ENCODE results near the gene RNF169. TPM values are rescaled to one million over a fixed set of nuclear protein-coding genes. Genes with fewer than 3 reads are reported as not detected.

RNF169 gene
- total and polyA plus RNA-seq, 2 of the 13 experiments (the other 11 are each of a cell fraction or from before 2014, with no cell fraction given): 5.3 to 14.2 TPM

DNA sequence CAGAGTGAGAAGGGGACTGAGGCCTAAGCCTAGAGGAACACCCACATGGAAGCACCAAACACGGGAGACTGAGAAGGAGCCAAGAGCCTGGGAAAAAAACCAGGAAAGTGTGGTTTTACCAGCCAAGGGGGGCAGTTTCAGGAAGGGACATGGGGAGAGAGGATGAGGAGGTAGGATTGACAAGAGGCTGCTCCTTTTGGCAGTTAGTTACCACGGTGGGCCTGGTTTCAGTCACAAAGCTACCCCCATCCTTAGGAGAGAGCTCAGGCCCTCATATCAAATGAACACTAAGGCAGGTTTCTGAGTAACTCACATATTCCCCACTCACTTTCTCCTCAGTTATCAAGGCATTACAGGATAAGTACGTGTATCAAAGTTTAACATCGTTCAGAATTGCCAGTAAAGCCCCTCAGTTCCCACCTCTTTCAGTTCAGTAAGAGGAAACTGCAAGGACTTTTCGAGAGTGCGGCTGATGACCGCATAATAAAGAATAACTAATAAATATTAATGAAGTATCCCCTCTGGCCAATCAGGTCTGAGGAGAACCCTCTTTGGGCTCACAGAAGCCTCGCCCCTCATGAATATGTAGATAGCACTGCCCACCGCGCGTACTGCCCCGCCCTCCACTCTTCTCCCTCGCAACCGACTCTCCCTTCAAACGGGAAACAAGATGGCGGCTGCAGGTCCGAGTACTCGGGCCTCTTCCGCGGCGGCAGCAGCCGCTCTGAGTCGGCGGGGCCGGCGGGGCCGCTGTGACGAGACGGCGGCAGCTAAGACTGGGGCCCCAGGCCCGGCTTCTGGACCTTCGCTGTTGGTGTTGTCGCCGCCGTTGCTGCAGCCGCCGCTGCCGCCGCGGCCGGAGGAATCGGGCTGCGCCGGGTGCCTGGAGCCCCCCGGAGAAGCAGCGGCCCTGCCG lies at the start of gene RNF169 (continued):
- TF ChIP-seq RBM39 (IDR thresholded peaks at IDR 0.05; ENCODE audit: low read depth, low read length, poor library complexity, severe bottlenecking) (peak; percentile 16), ZNF777 (CRISPR knock-in tag; IDR thresholded peaks at IDR 0.05) (peak; percentile 98; the same call in 1 of the 2 replicates), SNAI1 (CRISPR knock-in tag; IDR thresholded peaks at IDR 0.05; ENCODE audit: borderline replicate concordance) (no peak), RAD21 (CRISPR knock-in tag; IDR thresholded peaks at IDR 0.05) (0 out of 2 replicates have a peak, but pooled peaks have one; percentile 12), PPARG (CRISPR knock-in tag; conservative IDR thresholded peaks at IDR 0.05) (peak; percentile 37; the same call in 1 of the 2 replicates), ERF (CRISPR knock-in tag; IDR thresholded peaks at IDR 0.05) (0 out of 2 replicates have a peak, but pooled peaks have one; percentile 23), EED (CRISPR knock-in tag; IDR thresholded peaks at IDR 0.05) (no peak), AGO2 (optimal IDR thresholded peaks at IDR 0.05; ENCODE audit: low read depth, low read length) (peak; percentile 35), TARDBP (CRISPR knock-in tag; IDR thresholded peaks at IDR 0.05) (0 out of 2 replicates have a peak, but pooled peaks have one; percentile 39), GABPB1 (CRISPR knock-in tag; IDR thresholded peaks at IDR 0.05) (peak; percentile 65; the same call in 1 of the 2 replicates), HES4 (CRISPR knock-in tag; IDR thresholded peaks at IDR 0.05; ENCODE audit: borderline replicate concordance) (no peak), TMF1 (CRISPR knock-in tag; IDR thresholded peaks at IDR 0.05; ENCODE audit: low read depth) (0 out of 2 replicates have a peak, but pooled peaks have one; percentile 3), SKI (IDR thresholded peaks at IDR 0.05; ENCODE audit: partially characterized antibody) (peak; percentile 26), GABPA (IDR thresholded peaks at IDR 0.05; ENCODE audit: low read depth, low read length) (no peak), GABPA (CRISPR knock-in tag; IDR thresholded peaks at IDR 0.05; ENCODE audit: low read depth) (0 out of 2 replicates have a peak, but pooled peaks have one; percentile 15), MXI1 (IDR thresholded peaks at IDR 0.05; ENCODE audit: borderline replicate concordance, low read depth, low read length) (peak; percentile 15; the same call in 1 of the 3 replicates), ARID3A (IDR thresholded peaks at IDR 0.05; ENCODE audit: low read depth, low read length) (peak; percentile 64)
- TF ChIP-seq, protein P1, sequence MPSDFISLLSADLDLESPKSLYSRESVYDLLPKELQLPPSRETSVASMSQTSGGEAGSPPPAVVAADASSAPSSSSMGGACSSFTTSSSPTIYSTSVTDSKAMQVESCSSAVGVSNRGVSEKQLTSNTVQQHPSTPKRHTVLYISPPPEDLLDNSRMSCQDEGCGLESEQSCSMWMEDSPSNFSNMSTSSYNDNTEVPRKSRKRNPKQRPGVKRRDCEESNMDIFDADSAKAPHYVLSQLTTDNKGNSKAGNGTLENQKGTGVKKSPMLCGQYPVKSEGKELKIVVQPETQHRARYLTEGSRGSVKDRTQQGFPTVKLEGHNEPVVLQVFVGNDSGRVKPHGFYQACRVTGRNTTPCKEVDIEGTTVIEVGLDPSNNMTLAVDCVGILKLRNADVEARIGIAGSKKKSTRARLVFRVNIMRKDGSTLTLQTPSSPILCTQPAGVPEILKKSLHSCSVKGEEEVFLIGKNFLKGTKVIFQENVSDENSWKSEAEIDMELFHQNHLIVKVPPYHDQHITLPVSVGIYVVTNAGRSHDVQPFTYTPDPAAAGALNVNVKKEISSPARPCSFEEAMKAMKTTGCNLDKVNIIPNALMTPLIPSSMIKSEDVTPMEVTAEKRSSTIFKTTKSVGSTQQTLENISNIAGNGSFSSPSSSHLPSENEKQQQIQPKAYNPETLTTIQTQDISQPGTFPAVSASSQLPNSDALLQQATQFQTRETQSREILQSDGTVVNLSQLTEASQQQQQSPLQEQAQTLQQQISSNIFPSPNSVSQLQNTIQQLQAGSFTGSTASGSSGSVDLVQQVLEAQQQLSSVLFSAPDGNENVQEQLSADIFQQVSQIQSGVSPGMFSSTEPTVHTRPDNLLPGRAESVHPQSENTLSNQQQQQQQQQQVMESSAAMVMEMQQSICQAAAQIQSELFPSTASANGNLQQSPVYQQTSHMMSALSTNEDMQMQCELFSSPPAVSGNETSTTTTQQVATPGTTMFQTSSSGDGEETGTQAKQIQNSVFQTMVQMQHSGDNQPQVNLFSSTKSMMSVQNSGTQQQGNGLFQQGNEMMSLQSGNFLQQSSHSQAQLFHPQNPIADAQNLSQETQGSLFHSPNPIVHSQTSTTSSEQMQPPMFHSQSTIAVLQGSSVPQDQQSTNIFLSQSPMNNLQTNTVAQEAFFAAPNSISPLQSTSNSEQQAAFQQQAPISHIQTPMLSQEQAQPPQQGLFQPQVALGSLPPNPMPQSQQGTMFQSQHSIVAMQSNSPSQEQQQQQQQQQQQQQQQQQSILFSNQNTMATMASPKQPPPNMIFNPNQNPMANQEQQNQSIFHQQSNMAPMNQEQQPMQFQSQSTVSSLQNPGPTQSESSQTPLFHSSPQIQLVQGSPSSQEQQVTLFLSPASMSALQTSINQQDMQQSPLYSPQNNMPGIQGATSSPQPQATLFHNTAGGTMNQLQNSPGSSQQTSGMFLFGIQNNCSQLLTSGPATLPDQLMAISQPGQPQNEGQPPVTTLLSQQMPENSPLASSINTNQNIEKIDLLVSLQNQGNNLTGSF (CRISPR knock-in tag; IDR thresholded peaks at IDR 0.05): no peak

Measured in HepG2 (cell line).